Neuron (in vitro differentiated cells): ENCODE measurements around the gene ZNF670.

Experiments
- H2AFZ ChIP-seq: one replicate; pipeline ENCODE4 v1.6.1; 2013; ENCODE audit warnings: low read depth, mild to moderate bottlenecking, inconsistent platforms, low read length, moderate library complexity
- H3K27me3 ChIP-seq: one replicate; pipeline ENCODE4 v1.6.1; 2013; ENCODE audit warnings: low read length; ENCODE audit not compliant: insufficient read depth
- H3K36me3 ChIP-seq: one replicate; pipeline ENCODE4 v1.6.1; 2013; ENCODE audit warnings: low read length; ENCODE audit not compliant: insufficient read depth
- H3K4me1 ChIP-seq: one replicate; pipeline ENCODE4 v1.6.1; 2013; ENCODE audit warnings: low read length; ENCODE audit not compliant: insufficient read depth
- H3K4me3 ChIP-seq: 2 replicates; pipeline ENCODE4 v1.5.1; 2013; ENCODE audit warnings: mild to moderate bottlenecking, low read length, moderate library complexity
- H3K9me3 ChIP-seq: one replicate; pipeline ENCODE4 v1.6.1; 2013; ENCODE audit warnings: low read length

The ZNF670 gene

GRCh38 chr1:247096112-247096511, 17.5 kb upstream of the ZNF670 start:
- Histone ChIP-seq H3K9me3 (peaks cover 24% of the 10 kb centered on the region), H3K4me1 (no peaks in the 10 kb centered on the region), H3K27me3 (no peaks in the 10 kb centered on the region), H3K4me3 (no peak overlapping the region), H3K36me3 (peaks cover 30% of the 10 kb centered on the region), H2AFZ (no peak overlapping the region)

- no peaks in the 10 kb centered on the region for H3K9me3 ChIP-seq
- no peak overlapping the region for H2AFZ ChIP-seq
- H3K27me3 ChIP-seq, result no peaks in the 10 kb centered on the region
- H3K4me1 ChIP-seq, result no peaks in the 10 kb centered on the region
- H3K4me3 ChIP-seq, result no peak overlapping the region
- H3K36me3 ChIP-seq, result no peaks in the 10 kb centered on the region
Measured at GRCh38 chr1:247090455-247090854, 11.8 kb upstream of the ZNF670 start.

- no peaks in the 10 kb centered on the region for H3K9me3 ChIP-seq
- H2AFZ ChIP-seq, result no peak overlapping the region
- no peak overlapping the region for H3K4me3 ChIP-seq
- H3K36me3 ChIP-seq, result no peaks in the 10 kb centered on the region
- H3K4me1 ChIP-seq, result no peaks in the 10 kb centered on the region
- no peaks in the 10 kb centered on the region for H3K27me3 ChIP-seq
Measured at GRCh38 chr1:247089616-247090375, 11.2 kb upstream of the ZNF670 start.

DNA sequence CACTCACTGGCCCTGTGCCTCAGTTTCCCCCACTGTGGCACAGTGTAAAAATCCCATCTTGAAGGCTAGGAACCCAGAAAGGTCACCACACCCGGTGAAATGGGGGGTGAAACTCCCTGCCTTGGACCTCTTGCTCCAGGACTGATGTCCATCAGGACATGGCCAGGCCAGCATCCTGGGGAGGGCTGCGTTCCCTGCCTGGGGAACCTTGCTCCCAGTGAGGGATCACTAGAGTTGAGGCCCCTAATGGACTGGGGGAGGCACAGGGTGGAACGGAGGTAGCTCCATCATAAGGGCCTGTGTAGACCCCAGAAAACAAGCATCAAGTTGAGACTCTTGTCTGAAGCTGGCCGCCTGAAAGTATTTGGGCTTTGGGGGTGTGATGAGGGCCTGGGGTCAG, 10.4 kb upstream of the ZNF670 start:
- H3K36me3 ChIP-seq, result no peaks in the 10 kb centered on the region
- no peak overlapping the region for H3K4me3 ChIP-seq
- H2AFZ ChIP-seq, result no peak overlapping the region
- H3K4me1 ChIP-seq, result no peaks in the 10 kb centered on the region
- H3K27me3 ChIP-seq, result no peaks in the 10 kb centered on the region
- H3K9me3 ChIP-seq, result no peaks in the 10 kb centered on the region

DNA sequence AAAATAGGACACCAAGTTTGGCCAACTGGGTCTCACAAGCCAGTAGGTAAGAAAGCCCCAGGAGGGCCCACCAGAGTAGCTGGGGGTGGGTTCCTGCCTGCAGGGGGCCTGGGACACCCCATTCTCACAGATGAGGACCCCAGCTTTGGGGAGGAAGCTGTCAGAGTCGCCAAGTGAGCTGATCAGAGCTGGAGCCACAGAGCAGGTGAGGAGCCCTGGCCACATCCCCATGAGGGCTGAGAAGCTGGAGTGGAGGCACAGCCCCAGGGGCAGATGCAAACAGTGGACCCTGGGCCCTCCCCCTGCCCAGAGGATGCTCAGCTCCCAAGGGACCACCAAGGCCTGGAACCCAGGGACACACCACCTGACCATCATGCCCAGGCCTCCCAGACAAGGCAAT, 8.6 kb upstream of the ZNF670 start:
- Histone ChIP-seq H3K27me3 (no peaks in the 10 kb centered on the region), H3K9me3 (no peaks in the 10 kb centered on the region), H3K4me3 (no peak overlapping the region), H3K4me1 (no peaks in the 10 kb centered on the region), H3K36me3 (no peaks in the 10 kb centered on the region), H2AFZ (no peak overlapping the region)

GRCh38 chr1:247085310-247085709, 6.7 kb upstream of the ZNF670 start:
- Histone ChIP-seq H2AFZ (no peak overlapping the region), H3K4me1 (no peaks in the 10 kb centered on the region), H3K9me3 (no peaks in the 10 kb centered on the region), H3K27me3 (no peaks in the 10 kb centered on the region), H3K36me3 (no peaks in the 10 kb centered on the region), H3K4me3 (no peak overlapping the region)

- H3K27me3 ChIP-seq, result no peaks in the 10 kb centered on the region
- H3K9me3 ChIP-seq, result no peaks in the 10 kb centered on the region
- no peak overlapping the region for H3K4me3 ChIP-seq
- H3K4me1 ChIP-seq, result no peaks in the 10 kb centered on the region
- no peaks in the 10 kb centered on the region for H3K36me3 ChIP-seq
- no peak overlapping the region for H2AFZ ChIP-seq
Measured at GRCh38 chr1:247084771-247085170, 6.2 kb upstream of the ZNF670 start.

- H3K4me1 ChIP-seq, result peaks cover 10% of the 10 kb centered on the region
Measured at GRCh38 chr1:247079141-247079874, 697 bp upstream of the ZNF670 start.

GRCh38 chr1:247077876-247078257, 744 bp downstream of the ZNF670 start:
- H3K9me3 ChIP-seq, result peaks cover 27% of the 10 kb centered on the region

More at GRCh38 chr1:247079141-247079874, 697 bp upstream of the ZNF670 start:
- Histone ChIP-seq H3K4me3 (peak overlapping the region; percentile 70), H2AFZ (peak overlapping the region; percentile 63), H3K36me3 (peaks cover 4% of the 10 kb centered on the region), H3K9me3 (peaks cover 14% of the 10 kb centered on the region), H3K27me3 (no peaks in the 10 kb centered on the region)

DNA sequence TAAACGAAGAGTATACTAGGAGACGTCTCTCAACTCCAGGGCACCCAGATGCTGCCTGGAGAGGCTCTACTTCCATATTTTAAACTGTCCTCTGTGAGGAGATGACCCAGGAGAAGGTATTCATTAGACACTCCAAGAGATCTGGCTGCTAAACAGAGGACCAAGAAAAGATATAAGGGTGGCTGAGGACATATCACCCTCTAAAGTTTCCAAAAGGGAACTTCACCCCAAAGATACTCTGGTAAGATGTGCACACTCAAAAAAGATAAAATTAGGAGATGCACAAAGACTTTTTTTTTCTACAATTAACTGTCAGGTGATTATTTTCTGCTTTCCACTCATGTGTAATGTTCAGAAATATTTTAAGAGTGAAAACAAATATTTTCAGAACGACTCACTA, 1.4 kb downstream of the ZNF670 start:
- Histone ChIP-seq H2AFZ (no peak overlapping the region), H3K4me3 (peak overlapping the region; percentile 70), H3K27me3 (no peaks in the 10 kb centered on the region), H3K4me1 (peaks cover 10% of the 10 kb centered on the region), H3K36me3 (peaks cover 13% of the 10 kb centered on the region), H3K9me3 (peaks cover 28% of the 10 kb centered on the region)

More at GRCh38 chr1:247077876-247078257, 744 bp downstream of the ZNF670 start:
- peaks cover 10% of the 10 kb centered on the region for H3K4me1 ChIP-seq
- H2AFZ ChIP-seq, result peak overlapping the region; percentile 86
- H3K4me3 ChIP-seq, result peak overlapping the region; percentile 70
- H3K27me3 ChIP-seq, result no peaks in the 10 kb centered on the region
- H3K36me3 ChIP-seq, result peaks cover 13% of the 10 kb centered on the region

- H3K9me3 ChIP-seq, result peaks cover 42% of the 10 kb centered on the region
Measured at GRCh38 chr1:247070645-247071044, 8.0 kb downstream of the ZNF670 start.

GRCh38 chr1:247064304-247064703, 14.3 kb downstream of the ZNF670 start:
- H3K36me3 ChIP-seq, result no peaks in the 10 kb centered on the region
- peaks cover 33% of the 10 kb centered on the region for H3K9me3 ChIP-seq
- no peak overlapping the region for H2AFZ ChIP-seq
- H3K27me3 ChIP-seq, result no peaks in the 10 kb centered on the region
- no peak overlapping the region for H3K4me3 ChIP-seq
- H3K4me1 ChIP-seq, result no peaks in the 10 kb centered on the region

More at GRCh38 chr1:247070645-247071044, 8.0 kb downstream of the ZNF670 start:
- Histone ChIP-seq H3K4me1 (no peaks in the 10 kb centered on the region), H2AFZ (no peak overlapping the region), H3K4me3 (no peak overlapping the region), H3K36me3 (peaks cover 13% of the 10 kb centered on the region), H3K27me3 (no peaks in the 10 kb centered on the region)

GRCh38 chr1:247060771-247061170, 17.8 kb downstream of the ZNF670 start:
- H3K4me1 ChIP-seq, result no peaks in the 10 kb centered on the region
- no peak overlapping the region for H2AFZ ChIP-seq
- H3K9me3 ChIP-seq, result peaks cover 30% of the 10 kb centered on the region
- H3K4me3 ChIP-seq, result no peak overlapping the region
- H3K27me3 ChIP-seq, result no peaks in the 10 kb centered on the region
- H3K36me3 ChIP-seq, result no peaks in the 10 kb centered on the region
